Mucosa of descending colon (tissue), 3 donors: ENCODE results near the gene TRIP11. TPM values are rescaled to one million over a fixed set of nuclear protein-coding genes. Genes with fewer than 3 reads are reported as not detected.

Experiments
- ATAC-seq: fragments of 200-7000 bp; cut with Tn5 transposase; one replicate; pipeline ENCODE4 v1.9.1; 2020; ENCODE audit warnings: mild to moderate bottlenecking, moderate library complexity
- DNase-seq, 3 donors: peaks; one replicate each; pipeline ENCODE4 v3.0.0-alpha.2; 2020
- H3K36me3 ChIP-seq: fragments of 200-600 bp; one replicate; pipeline ENCODE4 v1.8.0; 2021; ENCODE audit warnings: low read depth, mild to moderate bottlenecking
- H3K4me1 ChIP-seq: fragments of 200-600 bp; one replicate; pipeline ENCODE4 v1.8.0; 2021; ENCODE audit warnings: low read depth, mild to moderate bottlenecking
- H3K4me3 ChIP-seq: fragments of 200-600 bp; one replicate; pipeline ENCODE4 v1.8.0; 2021; ENCODE audit warnings: mild to moderate bottlenecking
- H3K9me3 ChIP-seq: fragments of 200-600 bp; one replicate; pipeline ENCODE4 v1.8.0; 2021; ENCODE audit warnings: mild to moderate bottlenecking
- CTCF ChIP-seq: fragments of 200-600 bp; IDR thresholded peaks from one replicate; pipeline ENCODE4 v1.8.0; 2022; ENCODE audit warnings: antibody characterized with exemption, mild to moderate bottlenecking
- intact Hi-C, 2 donors: fragments of 100-400 bp; cut with DNase I in 1 of 2; cut with micrococcal nuclease in 1 of 2; formaldehyde crosslinking; loops; one replicate each; pipeline versions ENCODE4 v1.11.0 to v1.11.1; 2022; cut with DNase I, micrococcal nuclease
- total RNA-seq, 3 donors: library from RNA; stranded (reverse); fragmentation: NEBNext Ultra II Directional in 2 of 3; extraction: Animal tissue kit (Norgen Biotek cat#: 25700) in 2 of 3; gene quantifications; one replicate each; pipeline versions ENCODE4 v1.2.1 to v1.2.4, GENCODE V29; 2021 to 2023
- donor health status: DM: no; HTN: no; CAD: no; lungs with moderate emphysema.
- donor health status: DM: no; HTN: no; CAD: no.
- donor health status: DM: no; HTN: yes; CAD: no.

The TRIP11 gene
- total RNA-seq, 3 donors from 2014 or later: 48.1 to 67.3 (median 54.6) TPM

DNA sequence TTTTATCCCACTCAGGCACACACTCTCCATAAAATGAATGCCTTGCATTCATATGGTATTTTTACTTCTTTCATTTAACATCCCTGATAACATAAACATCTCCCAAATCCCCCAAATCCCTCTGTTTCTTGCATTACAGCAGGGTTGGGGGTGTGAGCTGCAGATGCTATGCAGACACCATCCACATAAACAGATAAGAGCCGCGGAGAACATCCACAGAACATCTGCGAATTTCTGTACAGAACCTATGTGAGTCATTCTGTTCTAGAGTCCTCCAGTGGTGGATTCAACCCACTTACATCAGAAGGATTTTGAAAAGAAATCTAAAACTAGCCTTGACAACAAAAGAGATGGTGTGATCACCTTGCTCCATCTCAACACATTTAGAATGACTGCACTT lies 112.7 kb downstream of the TRIP11 start:
- H3K36me3 ChIP-seq: no peaks in the 10 kb centered on the region
- DNase-seq (no peak), ATAC-seq (no peak)
- H3K9me3 ChIP-seq: no peaks in the 10 kb centered on the region
- intact Hi-C loops: no loop called here
- no peak overlapping the region for H3K4me3 ChIP-seq
- H3K4me1 ChIP-seq: no peaks in the 10 kb centered on the region
- no peak for TF ChIP-seq CTCF

DNA sequence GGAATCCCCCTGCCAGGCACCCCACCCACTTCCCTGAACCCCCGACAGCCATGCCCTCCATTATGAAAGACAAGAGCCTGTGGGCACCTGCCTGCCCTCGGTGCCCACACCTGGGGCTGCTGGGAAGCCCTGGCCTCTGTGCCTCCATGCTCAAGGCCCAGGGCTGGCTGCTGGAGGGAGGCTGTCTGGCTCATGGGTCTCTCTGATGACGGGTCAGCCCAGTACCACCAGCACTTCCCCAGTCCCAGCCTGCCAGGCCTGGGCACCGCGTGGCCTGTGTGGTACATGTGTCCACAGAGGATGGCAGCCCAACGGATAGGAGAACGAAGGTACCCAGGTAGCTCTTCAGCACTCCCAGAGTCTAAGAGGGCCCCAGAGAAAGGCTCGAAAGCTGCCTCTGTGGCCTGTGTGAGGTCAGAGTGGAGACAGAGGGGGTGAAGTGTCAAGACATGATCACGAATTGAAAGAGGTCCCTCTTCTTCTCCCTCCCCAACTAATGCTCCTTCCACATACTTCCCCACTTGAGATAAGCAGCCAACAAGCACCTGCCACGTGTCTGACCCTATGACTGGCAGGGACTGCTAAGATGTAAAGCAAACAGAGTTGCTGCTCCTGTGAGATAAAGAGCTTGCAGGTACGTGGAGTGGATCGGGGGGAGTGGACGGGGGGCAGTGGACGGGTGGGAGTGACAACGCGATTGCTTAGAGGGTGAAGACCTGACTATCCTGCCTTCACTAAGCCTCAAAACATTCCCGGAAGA lies 113.5 kb downstream of the TRIP11 start:
- ATAC-seq: no peak
- DNase-seq: no peak
- intact Hi-C loops: no loop called here
- Histone ChIP-seq H3K9me3 (no peaks in the 10 kb centered on the region), H3K4me3 (no peak overlapping the region), H3K36me3 (no peaks in the 10 kb centered on the region), H3K4me1 (no peaks in the 10 kb centered on the region)
- no peak for TF ChIP-seq CTCF

DNA sequence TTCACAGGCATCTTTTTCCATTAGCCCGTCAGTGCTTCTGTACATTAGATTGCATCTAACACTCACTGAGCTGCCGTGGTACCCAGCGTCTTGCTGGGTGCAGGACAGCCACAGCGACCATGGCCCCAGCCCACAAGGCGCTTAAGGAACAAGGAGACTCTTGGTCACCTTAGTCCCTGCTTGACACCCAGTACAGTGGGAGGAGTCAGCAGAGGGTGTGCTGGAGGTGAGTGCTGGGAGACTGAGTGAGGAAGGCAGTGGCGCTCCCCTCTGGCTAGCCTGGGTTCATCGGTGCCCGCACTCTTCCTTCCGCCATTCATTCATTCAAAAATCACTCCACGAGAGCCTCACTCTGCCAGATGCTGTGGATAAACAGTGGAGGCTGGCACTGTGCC lies 114.1 kb downstream of the TRIP11 start:
- ATAC-seq (no peak), DNase-seq (no peak)
- no peaks in the 10 kb centered on the region for H3K9me3 ChIP-seq
- H3K36me3 ChIP-seq: no peaks in the 10 kb centered on the region
- no peak overlapping the region for H3K4me3 ChIP-seq
- H3K4me1 ChIP-seq: no peaks in the 10 kb centered on the region
- intact Hi-C loops: no loop called here
- TF ChIP-seq CTCF: no peak

DNA sequence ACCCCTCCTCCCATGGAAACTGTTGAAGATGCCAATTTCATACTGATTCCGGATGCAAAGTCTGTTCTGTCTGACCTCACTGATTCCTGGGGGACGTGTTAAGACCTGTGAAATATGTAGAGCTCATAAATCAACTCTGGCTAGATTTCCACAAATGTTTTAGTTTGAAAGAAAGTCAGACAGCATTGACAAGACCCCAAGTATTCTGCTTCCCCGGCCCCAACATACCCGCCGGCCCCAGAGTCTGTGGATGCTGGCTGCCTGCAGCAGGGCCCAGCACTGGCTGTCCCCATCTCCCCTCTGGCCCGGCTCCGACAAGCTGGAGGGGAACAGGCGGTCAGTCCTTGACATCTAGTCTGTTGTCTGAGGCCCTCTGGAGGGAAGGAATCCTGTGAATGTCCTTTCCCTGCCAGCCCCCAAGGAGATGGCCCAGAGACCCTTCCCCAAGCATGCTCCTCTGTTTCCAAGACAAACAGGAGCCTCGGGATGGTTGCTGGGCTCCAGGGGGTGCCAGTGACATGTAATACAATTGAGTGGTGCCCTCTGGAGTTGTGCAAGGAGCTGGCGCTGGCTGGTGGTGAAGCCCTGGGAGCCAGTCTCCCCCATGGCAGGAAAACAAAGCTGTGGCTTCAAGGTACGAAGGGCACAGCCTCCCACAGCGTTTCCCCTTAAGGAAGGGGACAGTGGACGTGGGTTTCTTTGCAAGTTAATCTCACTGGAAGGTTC lies 114.7 kb downstream of the TRIP11 start:
- ATAC-seq (no peak), DNase-seq (no peak)
- no peak overlapping the region for H3K4me3 ChIP-seq
- no peaks in the 10 kb centered on the region for H3K9me3 ChIP-seq
- no peak for TF ChIP-seq CTCF
- intact Hi-C loops: no loop called here
- H3K36me3 ChIP-seq: no peaks in the 10 kb centered on the region
- H3K4me1 ChIP-seq: no peaks in the 10 kb centered on the region

DNA sequence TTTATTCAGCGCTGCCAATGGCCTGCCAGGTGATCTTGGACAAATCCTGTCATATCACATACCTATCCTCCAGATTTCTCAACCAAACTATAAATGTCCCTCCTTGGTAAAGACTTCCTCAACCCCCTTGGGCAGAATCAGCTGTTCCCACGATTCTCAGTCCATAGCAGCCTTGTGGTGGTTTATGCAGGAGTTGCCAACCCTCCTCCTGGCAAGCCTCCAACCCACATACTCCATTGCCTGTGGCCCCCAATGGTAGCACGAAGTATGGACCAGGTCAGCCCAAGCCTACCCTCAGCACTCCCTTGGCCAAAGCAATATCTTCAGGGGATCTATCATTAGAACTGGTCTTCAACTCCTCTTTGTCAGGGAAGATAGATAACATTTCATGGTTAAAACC lies 119.3 kb downstream of the TRIP11 start:
- ATAC-seq: no peak
- DNase-seq: no peak
- intact Hi-C loops: no loop called here
- Histone ChIP-seq H3K9me3 (no peaks in the 10 kb centered on the region), H3K4me3 (no peak overlapping the region), H3K4me1 (no peaks in the 10 kb centered on the region), H3K36me3 (no peaks in the 10 kb centered on the region)
- TF ChIP-seq CTCF: no peak
